Stimulated activated CD8-positive, alpha-beta memory T cell treated with anti-CD3 and anti-CD28 coated beads, Interleukin-2, amount 100 ng/mL, for 48 hours (primary cell): ENCODE data around the gene SLC25A21.
"Not testable (repeated sequence)": the region's sequence is repeated elsewhere in the genome, so short reads cannot be mapped to it uniquely, and the experiment has no call there.

Experiments
- DNase-seq, 2 donors: peaks; one replicate each; pipeline ENCODE4 v3.0.0-alpha.2; 2020; ENCODE audit warnings: low read depth in 2 of 2

Gene SLC25A21

GRCh38 chr14:37172024-37172869 is at the start of gene SLC25A21:
Gene SLC25A21, minus strand, starts transcription at chr14:37172606.
- no peak for DNase-seq

- no peak for DNase-seq
Measured at GRCh38 chr14:37221073-37221472, 48.7 kb upstream of the SLC25A21 start.

- DNase-seq = no peak
Measured at GRCh38 chr14:37215345-37215744, 42.9 kb upstream of the SLC25A21 start.

- DNase-seq = no peak
Measured at GRCh38 chr14:37213016-37213415, 40.6 kb upstream of the SLC25A21 start.

GRCh38 chr14:37210448-37210847 is 38.0 kb upstream of the SLC25A21 start:
- no peak for DNase-seq

- DNase-seq = not testable (repeated sequence)
Measured at GRCh38 chr14:37209617-37210016, 37.2 kb upstream of the SLC25A21 start.

GRCh38 chr14:37205623-37206605 is 33.5 kb upstream of the SLC25A21 start:
- DNase-seq = not testable (repeated sequence)

- no peak for DNase-seq
Measured at GRCh38 chr14:37203423-37203822, 31.0 kb upstream of the SLC25A21 start.

- no peak for DNase-seq
Measured at GRCh38 chr14:37202812-37203211, 30.4 kb upstream of the SLC25A21 start.

GRCh38 chr14:37202265-37202664 is 29.9 kb upstream of the SLC25A21 start:
- DNase-seq = no peak

- DNase-seq = no peak
Measured at GRCh38 chr14:37201724-37202123, 29.3 kb upstream of the SLC25A21 start.

GRCh38 chr14:37198907-37199306 is 26.5 kb upstream of the SLC25A21 start:
- no peak for DNase-seq

GRCh38 chr14:37198273-37198598 is 25.8 kb upstream of the SLC25A21 start:
- DNase-seq = no peak

GRCh38 chr14:37197421-37198272 is 25.2 kb upstream of the SLC25A21 start, which contains the start of gene MIPOL1:
Gene MIPOL1, plus strand, starts transcription at chr14:37197937. Its CDS starts 49,952 bp downstream, at chr14:37247889.
- peak; percentile 2 to 3 for DNase-seq

GRCh38 chr14:37196604-37197420 is 24.4 kb upstream of the SLC25A21 start:
- DNase-seq = no peak

- DNase-seq = no peak
Measured at GRCh38 chr14:37195327-37195726, 22.9 kb upstream of the SLC25A21 start.

GRCh38 chr14:37194698-37195097 is 22.3 kb upstream of the SLC25A21 start:
- no peak for DNase-seq

GRCh38 chr14:37189733-37190132 is 17.3 kb upstream of the SLC25A21 start:
- not testable (repeated sequence) for DNase-seq

GRCh38 chr14:37187840-37188577 is 15.6 kb upstream of the SLC25A21 start:
- not testable (repeated sequence) for DNase-seq

- no peak for DNase-seq
Measured at GRCh38 chr14:37187294-37187693, 14.9 kb upstream of the SLC25A21 start.
